NCI-H1105 (cell line): Measurements from ENCODE around the gene USP31.

ENCODE experiments used
- DNase-seq: peaks from one replicate; lab custom pipeline; 2025; lab: John Stamatoyannopoulos, UW

Gene USP31

DNA sequence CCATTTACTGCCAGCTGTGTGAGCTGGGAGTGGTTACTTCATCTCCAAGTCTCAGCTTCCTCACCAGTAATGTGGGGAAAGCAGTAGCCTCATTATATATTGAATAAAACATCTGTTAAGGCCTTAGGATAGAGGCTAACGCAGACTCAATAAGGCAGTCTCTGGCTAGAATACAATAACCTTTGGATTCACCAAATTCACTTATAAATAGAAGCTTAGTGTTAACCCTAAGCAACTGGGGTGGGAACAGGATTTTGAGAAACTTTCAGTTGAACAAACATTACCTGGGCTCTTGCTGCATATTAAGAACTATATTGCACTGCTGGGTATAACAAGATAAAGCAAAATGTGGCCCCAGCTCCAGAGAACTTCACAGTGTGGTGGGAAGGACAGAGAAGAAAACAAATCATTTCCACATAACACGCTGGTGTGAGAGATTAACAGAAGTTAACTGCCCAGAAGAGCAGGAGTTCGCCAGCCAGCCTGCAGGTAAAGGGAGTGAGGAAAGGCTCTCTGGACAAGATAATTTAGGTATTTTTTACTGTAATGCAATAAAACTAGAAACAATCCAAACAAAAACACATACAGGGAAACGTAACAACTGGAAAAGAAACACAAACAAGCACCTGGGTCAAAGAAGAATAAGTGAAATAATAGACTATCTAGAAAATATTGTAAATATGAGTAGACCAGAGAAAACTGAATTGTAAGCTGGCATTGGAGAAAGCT lies 57.0 kb downstream of the USP31 start:
- DNase-seq, result no peak

DNA sequence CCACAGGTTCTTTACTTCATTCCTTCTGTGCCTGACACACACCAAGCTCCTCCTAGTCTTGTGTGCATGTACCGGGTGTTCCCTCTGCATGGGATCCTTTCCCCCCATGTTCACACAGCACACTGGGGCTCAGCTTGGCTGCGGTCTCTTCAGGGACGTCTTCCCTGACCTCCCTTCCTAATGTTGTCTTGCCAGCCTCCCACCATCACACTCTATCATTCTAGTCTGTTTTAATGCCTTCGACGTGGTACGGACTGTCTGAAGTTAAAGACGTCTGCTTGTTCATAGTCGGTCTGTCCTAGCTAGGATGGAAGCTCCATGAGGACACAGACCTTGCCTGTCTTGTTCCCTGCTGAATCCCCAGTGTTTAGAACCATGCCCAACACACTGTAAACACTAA lies 60.1 kb downstream of the USP31 start:
- DNase-seq, result no peak

DNA sequence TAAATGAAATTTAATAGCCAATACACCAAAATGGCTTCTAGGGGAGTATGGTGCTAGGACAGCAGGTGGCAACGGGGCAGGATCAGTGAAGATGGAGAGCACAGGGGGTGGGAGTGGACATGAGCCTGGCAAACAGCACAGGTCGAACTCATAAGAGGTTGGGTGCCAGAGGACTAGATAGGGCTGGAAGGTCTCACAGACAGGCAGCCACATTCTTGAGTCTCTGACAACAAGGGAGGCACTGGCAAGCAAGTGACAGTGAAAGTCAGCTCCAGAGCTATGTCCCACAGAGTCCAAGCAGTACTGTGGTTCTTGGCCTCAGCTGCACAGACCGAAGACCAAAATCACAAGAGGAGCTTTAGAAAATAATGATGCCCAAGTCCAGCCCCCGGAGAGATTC lies 61.2 kb downstream of the USP31 start:
- no peak for DNase-seq

DNA sequence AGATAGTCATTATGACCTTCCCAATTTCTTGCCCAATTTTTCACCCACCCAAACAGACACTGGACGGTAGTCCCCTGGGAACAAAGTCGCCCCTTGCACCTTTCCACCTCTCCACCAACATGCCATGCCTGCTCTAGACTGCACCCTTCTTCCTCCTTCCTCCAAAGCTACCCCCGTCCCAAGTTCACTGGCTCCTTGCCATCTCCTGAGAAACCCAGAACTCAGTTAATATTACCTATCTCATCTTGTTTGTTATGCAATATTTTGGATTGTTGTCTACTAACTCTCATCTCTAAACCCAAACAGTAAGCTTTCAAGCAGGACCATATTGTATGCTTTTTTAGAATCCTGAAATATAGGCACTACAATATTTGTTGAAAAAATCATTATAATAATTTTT lies 63.3 kb downstream of the USP31 start:
- DNase-seq, result no peak

DNA sequence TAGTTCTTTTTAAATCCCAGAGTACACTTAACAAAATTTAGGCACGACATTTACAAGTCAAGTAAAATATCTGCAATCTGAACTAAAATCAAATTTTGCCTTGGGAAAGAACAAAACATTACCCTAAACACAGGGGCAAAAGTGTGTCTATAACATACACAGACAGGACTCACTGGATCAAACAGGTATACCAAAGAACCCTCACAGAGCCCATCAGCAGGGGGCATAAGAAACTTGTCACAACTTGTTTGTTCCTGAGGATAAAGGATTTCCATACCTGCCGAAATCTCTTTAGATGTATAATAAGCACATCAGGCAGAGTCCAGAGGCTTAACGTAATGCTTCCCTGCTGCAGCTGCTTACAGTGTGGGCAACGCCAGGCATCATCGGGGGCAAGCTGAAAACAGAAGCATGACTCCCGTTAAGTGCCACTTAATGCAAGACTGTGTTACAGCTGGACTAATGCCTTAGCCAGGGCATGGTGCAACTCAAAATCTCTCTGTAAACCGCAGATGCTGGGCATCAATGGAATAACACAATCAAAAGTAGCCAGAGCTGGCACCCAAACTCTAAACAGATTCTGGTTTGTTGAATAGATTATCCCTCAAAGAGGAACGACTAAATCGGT lies 67.0 kb downstream of the USP31 start:
- peak; percentile 78 for DNase-seq

DNA sequence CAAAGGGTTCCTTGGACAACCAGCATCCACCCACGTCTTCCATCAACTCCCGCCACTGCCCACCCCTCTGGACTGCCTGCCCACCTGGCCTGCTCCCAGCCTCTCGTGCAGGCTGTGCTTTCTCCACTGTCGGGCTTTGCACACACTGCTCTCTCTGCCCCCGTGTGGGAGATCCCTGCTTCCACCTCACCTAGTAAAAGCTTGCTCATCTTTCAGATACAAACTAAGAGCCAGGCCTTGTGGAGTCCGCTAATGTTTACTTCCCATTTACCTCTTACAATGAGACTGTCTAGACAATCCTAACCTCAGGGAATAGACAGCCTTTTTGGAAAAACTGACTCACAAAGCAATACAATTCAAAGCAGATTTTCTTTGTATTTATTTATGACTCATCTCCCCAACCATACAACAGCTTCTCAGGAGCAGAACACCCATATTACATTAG lies 67.6 kb downstream of the USP31 start:
- no peak for DNase-seq

DNA sequence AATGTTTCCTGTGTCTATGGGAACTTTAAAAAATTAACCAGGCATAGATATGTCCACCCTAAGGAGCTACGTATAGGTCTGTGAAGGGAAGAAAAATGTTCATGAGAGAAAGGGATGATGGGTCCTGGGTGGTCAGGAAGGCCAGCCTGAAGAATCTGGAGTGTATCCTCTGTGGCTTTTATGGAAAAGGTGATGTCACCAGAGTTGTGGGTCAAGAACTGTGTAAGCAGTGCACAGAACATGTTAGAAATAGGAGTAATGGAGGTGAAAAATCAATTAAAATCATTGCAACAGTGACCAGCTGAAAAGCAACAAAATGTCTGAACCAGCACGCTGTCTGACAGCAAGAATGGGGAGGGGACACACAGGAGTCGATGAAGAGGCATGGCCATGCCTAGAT lies 68.5 kb downstream of the USP31 start:
- DNase-seq, result no peak

DNA sequence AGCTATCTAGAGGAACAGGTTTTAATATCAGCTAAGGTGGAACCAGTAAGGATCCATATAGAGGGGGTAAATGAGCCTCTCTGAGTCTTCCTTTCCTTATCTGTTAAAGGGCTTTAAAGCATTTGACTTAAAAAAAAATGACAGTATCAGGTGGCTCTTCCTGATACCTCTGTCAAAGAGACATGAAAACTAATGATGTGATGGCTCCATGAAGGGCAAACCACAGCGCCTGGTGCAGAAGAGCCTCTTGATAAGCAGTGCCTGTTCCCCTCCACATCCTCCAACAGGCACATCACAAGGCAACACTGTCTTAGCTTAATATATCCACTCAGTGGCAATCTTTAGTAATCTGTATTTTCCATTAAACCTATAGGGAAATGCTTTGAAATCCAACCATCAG lies 68.9 kb downstream of the USP31 start:
- DNase-seq, result no peak

DNA sequence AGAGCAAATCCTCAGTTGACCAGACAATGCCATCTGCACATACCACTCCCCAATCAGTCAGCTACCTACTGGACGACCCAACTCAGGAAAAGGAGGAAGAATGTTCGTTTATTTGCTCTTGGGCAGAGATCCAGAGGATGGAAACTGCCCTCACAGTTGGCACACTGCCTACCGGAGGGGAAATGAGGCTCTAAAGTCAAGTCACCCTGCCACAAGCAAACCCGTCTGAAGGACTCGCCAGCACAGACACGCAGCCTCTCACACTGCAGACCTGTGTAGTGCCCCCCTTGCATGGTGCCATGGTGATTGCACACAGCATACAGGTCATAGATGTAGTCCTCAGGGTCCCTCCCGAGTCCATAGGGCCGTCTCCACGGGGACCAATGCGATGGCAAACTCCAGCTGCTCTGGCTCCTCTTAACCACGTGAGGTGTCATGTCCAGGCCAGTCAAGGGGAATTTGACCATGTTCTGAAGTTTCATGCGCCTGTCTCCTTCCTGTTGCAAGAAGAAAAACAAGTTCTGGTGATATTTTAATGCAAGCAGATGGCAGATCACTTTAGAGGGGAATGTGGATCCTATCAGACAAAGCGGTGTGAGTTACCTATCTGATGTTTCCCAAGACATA lies 69.5 kb downstream of the USP31 start:
- peak; percentile 68 for DNase-seq

DNA sequence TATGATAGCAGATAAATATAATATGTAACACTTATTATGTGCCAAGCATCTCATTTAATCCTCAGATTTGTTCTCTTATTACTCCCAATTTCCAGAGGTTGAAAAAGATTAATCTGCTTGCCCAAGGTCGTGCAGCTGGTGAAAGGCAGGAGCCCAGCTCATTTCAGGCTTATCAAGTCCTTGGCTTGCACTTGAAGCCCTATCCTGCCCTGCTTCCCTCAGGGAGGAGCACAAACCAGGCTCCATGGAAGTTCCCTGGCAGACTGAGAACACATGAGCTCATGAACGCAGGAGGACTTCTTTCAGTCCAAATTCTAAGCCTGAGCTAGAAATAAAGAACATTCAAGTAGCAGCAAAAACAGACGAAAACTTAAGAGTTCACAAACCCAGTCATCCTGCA lies 74.8 kb downstream of the USP31 start:
- no peak for DNase-seq

DNA sequence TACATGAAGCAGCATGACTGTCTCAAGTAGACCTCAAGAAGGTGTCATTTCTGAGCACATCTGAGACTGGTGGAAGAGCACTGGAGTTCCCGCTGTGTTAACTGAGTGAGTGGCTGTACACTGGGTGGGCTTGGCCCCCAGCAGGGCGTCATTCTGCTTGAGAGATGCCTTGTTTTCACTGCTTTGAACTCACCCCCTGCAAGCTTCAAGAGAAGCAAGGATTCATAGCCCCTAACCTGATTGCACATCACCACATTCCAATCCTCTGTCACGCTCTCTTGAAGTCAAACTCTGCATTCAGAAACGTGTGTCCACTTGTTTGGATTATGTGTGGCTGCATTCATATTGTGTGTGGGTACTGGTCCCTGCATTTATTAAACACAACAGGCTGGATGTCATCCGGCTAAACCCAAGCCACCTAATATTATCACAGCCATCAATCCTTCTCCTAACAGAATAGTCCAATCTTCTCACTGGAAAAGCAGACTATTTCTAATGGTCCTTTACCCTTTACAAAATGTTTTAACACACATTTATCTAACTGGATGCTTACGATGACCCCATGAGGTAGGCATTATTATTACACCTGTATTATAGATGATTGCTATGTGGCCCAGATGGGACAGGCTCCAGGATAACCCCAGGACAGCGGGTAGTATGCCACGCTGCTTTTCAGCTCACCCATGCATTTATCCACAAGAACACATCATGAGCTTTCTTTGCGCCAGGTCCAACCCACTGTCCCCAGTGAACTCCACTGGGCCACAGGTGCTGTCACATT lies 76.3 kb downstream of the USP31 start:
- DNase-seq, result no peak

DNA sequence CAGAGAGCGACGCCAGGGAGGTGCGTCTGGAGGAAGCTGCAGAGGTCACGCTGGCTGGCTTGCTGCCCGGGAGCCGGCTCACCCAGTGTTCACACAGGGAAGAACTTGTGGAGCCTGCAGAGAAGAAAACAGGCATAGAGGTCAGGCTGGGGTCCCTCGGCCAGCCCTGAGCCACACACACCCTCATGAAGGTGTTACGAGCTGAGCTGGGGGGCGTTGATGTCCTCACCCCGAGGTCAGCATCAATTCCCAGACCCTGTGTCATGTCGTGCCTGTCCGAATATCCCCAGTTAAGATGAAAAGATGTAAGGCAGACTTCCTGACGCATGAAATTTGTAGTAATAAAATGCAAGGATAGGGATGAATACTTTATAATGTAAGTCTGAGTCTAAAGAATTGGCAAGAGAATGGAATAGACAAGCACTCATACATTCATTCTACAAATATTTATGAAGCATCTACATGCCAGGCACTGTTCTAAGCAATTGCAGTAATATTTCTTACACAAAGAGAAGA lies 77.1 kb downstream of the USP31 start:
- no peak for DNase-seq

DNA sequence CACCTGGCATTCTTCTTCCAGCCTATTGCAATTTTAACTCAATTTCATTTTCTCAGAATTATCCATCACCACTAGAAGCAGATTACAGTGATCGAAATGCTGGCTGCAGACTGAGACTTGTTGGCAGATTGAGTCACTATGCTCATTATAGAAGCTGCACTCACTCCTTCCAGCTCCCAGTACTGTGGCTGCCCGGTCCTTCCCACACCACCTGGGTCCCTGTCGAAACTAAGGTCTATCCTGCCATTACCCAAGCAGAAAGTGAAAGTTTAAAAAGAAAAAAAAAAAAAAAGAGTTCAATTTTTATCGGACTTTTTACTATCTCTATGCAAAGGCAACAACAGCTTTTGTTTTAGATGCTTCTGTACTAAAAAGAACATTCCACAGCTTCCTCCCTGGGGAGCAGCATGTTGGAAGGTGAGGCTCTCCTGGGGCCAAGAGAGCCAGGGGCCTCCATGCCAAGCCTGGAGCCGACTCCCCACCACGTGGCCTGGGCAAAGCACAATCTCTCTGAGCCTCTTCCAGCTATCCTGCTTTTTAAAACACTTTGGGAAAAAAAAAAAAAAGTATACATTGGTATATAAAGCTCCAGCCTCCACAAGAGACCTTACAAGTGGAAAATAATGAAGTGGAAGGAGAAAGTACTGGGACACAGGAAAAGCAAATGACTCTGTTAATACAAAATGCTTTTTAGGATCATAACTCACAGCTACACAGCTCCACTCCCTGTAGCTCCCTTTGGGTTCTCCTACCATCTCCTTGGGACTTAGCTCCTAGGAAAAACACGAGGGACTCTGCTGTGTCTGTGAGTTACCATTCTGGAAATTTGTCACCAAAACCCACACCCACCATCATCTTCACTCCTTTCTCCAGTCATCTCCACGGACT lies 77.8 kb downstream of the USP31 start:
- DNase-seq, result no peak

DNA sequence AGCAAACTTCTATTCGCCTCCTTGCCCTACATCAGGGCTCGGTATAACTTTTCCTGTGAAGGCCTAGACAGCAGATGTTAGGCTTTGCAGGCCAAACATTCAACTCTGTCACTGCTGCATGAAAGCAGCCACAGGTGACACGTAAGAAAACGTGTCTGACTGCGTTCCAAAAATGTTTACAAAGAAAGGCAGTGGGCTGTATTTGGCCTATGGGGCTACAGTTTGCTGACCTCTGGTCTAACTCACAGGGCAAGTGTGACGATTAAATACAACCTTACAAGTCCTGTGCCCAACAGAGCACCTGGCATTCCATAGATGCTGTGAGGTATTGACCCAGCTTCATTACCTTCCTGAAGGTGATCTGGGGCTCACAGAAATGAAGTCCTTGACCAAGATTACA lies 79.4 kb downstream of the USP31 start:
- no peak for DNase-seq

DNA sequence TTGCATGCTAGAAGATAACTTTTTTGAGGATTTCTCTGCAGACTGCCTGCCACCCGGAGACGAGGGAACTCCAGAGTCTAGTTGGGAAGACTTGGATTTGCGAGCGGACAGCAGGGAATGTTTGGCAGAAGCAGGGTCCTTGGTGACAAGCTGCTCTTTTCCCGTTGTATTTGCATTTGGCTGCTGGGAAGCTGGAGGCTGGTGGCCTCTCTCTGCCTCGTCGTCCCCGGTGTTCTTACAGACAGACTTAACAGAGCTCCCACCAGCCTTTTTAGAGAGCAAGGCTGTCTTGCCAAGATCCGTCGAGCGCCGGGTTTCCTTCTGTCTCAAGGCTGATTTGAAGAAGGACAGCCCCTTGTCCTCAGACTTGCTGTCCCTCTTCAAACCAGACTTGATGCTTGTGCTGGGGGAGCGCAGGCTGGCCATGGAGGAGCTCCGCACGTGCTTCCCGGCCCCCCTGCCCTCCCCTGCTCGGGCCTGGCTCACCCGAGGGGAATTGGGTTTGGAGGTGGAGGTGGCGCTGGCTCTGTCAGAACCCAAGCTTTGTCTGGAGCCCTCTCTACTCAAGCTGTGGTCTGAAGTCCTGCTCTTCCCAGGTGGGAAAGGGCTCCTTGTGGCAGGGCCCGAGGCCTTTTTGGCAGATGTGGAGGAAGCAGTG lies 81.0 kb downstream of the USP31 start:
- DNase-seq, result no peak

DNA sequence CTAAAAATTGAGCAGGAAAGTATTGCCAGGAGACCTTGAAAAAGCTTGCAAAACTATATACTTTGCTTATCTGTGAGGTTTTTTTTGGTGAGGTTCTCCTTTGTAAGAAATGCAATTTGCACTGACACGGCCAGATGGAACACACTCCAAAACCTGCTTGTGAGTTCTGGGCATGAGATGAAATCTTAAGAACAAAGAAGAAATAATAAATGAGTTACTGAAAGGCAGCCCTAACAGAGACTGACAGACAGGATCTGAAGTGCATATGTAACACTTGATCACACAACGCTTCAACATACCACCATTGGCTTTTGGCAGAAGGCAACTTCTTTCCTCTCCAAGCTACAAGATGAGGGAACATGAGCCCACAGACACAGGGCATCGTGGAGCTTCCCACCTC lies 82.6 kb downstream of the USP31 start:
- DNase-seq, result no peak

DNA sequence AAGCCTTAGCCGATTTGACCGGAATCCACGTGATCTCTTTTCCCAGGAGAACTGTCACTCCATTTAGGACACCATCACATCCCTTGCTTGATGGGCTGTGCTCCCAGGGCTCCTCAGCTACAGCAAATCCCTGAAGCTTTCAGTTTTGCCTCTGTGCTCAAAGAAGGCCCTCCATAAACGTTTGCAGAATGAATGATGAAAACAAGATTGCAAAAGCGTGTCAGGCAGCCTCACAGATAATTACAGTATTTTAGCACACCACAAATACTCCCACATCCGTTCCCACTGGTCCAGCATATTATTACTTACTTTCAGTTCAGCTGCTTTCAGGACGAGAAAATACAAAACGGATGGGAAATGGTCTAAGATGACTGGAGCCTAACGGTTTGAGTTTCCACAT lies 84.6 kb downstream of the USP31 start:
- no peak for DNase-seq

DNA sequence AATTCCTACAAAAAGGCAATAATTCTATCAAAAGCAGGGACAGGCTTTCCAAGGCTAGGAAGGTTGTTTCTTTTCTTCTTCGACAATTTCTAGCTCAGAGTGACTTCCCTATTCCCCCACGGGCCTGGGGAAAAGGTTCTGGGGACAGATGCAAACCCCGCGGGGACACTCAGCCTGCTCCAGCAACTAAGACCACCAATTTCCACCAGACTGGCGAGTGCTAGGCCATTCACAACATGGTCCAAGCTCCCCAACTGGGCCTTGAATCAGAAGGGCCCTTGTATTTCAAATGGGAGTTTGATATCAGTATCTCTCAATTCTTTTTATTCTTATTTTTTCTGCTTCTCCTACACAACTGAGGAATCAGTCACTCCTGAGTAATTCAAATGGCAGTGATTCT lies 86.7 kb downstream of the USP31 start:
- DNase-seq, result no peak

DNA sequence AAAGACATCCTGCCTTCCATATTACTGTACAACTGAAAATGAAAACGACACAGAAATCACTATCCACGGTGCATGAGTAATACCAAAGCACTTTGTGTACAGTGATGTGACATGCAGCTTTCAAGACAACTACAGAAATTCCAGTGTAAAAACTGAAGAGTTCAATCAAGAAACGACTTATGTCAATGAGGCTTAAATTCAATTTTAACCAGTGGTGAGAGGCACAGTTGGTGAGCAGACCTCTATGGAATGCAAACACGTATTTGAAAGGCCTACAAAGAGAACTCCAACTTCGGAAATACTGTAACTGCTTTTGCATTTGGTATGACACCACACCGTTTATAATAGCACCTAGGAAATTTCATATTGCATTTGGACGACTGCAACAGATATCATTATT lies 87.6 kb downstream of the USP31 start:
- no peak for DNase-seq

DNA sequence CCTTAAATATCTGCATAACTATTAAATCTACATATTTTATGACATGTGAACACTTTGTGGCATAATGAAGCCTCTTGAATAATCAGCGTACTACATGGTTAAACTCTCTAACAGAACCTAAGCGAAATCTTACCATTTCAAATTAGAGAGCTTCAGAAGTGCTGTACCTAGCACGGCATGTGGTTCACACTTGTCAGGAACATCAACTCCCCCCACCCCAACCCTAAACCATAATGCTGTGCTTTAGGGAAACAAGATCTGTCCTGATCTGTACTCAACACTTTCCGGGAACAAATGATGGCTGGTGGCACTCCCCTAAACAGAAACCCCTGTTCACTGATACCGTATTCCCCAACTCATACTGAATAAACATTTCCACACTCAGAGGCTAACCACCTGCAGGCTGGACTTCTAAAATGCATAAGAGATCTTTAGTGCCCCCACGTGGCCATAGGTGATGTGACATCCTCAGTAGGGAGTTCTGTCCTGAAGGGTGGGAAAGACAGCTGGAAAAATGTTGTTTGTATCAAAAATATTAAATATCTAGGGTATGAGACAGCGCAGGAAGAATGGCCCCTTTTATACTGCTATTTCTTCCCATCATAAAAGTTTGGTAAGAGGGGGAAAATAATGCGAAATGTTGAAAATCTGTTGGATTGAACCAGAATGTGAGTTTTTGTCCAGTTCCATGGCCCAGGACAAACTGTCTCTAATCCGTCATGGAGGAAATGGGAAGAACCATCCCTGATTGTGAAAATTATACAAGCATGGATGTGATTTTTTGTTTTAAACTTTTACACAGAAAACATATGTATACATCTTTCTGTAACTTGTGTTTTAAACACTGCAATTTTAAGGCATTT lies 88.6 kb downstream of the USP31 start:
- DNase-seq, result peak; percentile 74
